OCI-LY1 (cell line): Measurements from ENCODE around the gene PEAR1.

Source experiments
- CTCF ChIP-seq: fragments of 200-600 bp; sonication (generic), shearing (Covaris generic); IDR thresholded peaks from 2 replicates; pipeline ENCODE4 v1.5.1; 2017; ENCODE audit warnings: mild to moderate bottlenecking, antibody characterized with exemption, low read length, moderate library complexity, mixed read lengths
- EZH2 ChIP-seq: fragments of 200-600 bp; sonication (generic), shearing (Covaris generic); IDR thresholded peaks from 2 replicates; pipeline ENCODE4 v1.8.0; 2017; ENCODE audit warnings: borderline replicate concordance, mixed run types, mild to moderate bottlenecking, antibody characterized with exemption, low read length, moderate library complexity, mixed read lengths

GRCh38 chr1:156905651-156906050 is 12.1 kb downstream of the PEAR1 start:
- TF ChIP-seq CTCF = no peak
- TF ChIP-seq EZH2 = no peak
